HG03354 (cell line): ENCODE data around the gene METTL16.
"Not testable (repeated sequence)": the region's sequence is repeated elsewhere in the genome, so short reads cannot be mapped to it uniquely, and the experiment has no call there.

Experiments
- ATAC-seq: cut with Tn5 transposase; IDR thresholded peaks from one replicate; pipeline ENCODE4 v1.9.1; 2021; ENCODE audit warnings: mild to moderate bottlenecking; ENCODE audit not compliant: unreplicated experiment, poor library complexity, severe bottlenecking

Gene METTL16

DNA sequence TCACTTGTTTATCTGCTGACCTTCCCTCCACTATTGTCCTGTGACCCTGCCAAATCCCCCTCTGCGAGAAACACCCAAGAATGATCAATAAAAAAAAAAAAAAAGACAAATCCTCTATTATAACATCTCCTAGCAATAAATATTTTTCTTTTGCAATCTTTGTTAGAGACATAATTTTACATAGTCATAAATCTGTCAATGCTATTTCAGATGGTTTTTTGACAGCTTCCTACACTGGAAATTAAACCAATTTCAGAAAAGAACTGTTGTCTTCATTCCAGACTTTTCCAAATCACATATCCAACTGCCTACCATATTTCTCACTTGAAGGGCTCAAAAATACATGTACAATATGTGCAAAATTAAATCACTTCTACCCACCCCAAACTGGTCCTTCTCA is 3.7 kb downstream of the METTL16 start:
- ATAC-seq, result no peak

DNA sequence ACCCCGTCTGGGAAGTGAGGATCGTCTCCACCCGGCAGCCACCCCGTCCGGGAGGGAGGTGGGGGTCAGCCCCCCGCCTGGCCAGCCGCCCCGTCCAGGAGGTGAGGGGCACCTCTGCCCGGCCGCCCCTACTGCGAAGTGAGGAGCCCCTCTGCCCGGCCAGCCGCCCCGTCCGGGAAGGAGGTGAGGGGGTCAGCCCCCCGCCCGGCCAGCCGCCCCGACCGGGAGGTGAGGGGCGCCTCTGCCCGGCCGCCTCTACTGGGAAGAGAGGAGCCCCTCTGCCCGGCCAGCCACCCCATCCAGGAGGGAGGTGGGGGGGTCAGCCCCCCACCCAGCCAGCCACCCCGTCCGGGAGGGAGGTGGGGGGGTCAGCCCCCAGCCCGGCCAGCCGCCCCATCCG is 4.7 kb downstream of the METTL16 start:
- not testable (repeated sequence) for ATAC-seq

DNA sequence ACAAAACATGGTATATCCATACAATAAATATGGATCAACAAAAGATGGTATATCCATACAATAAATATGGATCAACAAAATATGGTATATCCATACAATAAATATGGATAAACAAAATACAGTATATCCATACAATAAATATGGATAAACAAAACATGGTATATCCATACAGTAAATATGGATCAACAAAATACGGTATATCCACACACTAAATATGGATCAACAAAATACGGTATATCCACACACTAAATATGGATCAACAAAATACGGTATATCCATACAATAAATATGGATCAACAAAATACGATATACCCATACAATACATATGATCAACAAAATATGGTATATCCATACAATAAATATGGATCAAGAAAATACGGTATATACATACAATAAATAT is 8.1 kb downstream of the METTL16 start:
- ATAC-seq, result no peak

GRCh38 chr17:2502871-2503580 is 8.7 kb downstream of the METTL16 start:
- ATAC-seq, result no peak

GRCh38 chr17:2500446-2500845 is 11.2 kb downstream of the METTL16 start:
- no peak for ATAC-seq

- not testable (repeated sequence) for ATAC-seq
These were observed 22.4 kb downstream of the METTL16 start for GRCh38 chr17:2489286-2489685.

- no peak for ATAC-seq
These were observed 24.4 kb downstream of the METTL16 start for GRCh38 chr17:2487306-2487705.

GRCh38 chr17:2486709-2487108 is 25.0 kb downstream of the METTL16 start:
- ATAC-seq, result not testable (repeated sequence)

DNA sequence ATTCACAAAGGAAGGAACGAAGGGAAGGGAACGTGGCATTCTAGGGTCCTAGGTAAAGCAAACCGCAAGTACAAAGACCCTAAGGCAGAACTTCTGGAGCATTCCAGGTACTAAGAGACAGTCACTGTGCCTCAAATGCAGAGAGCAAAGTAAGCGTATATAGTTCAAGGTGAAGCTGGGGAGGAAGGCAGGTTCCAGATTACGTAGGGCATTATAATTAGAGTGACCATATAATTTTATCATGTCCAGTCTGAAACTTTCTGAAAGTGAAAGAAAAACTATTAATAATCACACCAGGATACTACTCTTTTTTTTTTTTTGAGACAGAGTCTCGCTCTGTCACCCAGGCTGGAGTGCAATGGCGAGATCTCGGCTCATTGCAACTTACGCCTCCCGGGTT is 25.7 kb downstream of the METTL16 start:
- ATAC-seq, result no peak

DNA sequence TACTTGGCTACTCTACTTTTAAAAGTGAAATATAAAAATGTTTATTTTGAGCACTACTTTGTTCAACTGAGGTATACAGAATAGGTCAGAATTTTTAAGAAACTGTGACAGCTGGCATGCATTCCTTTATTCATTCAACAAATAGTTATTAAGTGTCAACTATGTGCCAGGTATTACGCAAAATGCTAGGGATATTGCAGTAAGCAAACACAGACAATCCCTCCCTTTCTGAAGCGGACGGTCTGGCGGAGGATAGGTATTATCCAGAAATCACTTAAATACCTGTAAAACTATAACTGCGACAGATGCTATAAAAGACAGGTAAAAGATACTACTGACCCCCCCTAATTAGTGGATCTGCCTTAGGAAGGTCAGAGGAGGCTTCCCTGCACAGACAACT is 26.1 kb downstream of the METTL16 start:
- ATAC-seq, result no peak

- no peak for ATAC-seq
These were observed 26.8 kb downstream of the METTL16 start for GRCh38 chr17:2484876-2485275.

GRCh38 chr17:2483084-2483483 is 28.6 kb downstream of the METTL16 start:
- ATAC-seq, result no peak

- ATAC-seq, result no peak
These were observed 29.5 kb downstream of the METTL16 start for GRCh38 chr17:2482218-2482617.

GRCh38 chr17:2481760-2482159 is 29.9 kb downstream of the METTL16 start:
- ATAC-seq, result no peak

DNA sequence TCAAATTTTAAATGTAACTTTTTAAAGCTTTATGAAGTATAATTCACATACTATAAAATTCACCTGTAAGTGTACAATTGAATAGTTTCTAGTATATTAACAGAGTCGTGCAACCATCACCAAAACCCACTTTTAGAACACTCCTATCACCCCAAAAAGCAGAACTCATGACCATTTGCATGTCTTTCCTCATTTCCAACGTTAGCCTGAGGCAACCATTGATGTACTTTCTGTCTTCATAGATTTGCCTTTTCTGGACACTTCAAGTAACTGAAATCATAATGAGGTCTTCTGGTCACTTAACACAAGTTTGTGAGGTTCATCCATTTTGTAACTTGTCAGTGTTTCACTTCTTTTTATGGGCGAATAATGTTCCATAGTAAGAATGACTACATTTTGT is 33.2 kb downstream of the METTL16 start:
- no peak for ATAC-seq

DNA sequence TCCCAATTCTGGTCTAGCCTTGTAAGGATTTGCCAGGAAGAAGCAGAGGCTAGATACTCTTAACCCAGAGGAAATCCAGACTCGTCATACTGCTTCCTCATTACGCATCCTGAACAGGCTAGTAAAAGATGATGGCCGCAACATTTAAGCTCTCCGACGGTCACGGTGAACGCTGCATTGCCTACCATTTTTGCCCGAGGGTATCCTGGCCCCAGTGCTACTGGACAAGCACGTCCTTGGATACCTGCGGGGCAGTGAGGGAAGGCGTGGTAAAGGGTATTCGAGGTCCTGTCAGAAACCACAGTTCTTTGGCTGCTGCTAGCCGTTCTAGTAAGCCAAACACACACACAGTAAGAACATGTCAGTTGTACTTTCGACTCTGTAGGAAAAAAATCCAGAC is 36.6 kb downstream of the METTL16 start:
- no peak for ATAC-seq

DNA sequence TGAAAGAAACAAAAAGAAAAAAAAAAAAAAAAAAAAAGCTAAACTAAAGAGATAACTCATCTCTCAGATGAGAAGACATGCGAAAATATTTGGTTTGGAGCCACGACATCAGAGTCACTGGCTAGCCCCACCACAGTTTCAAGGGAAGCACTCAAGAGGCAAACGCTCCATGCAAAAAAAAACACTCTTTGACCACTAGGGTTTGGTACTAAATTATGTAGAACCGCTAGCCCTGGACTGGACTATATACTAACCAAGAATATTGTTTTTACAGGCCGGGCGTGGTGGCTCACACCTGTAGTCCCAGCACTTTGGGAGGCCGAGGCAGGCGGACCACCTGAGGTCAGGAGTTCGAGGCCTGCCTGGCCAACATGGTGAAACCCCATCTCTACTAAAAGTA is 37.3 kb downstream of the METTL16 start:
- ATAC-seq, result no peak

- ATAC-seq, result no peak
These were observed 43.4 kb downstream of the METTL16 start for GRCh38 chr17:2468270-2468669.

DNA sequence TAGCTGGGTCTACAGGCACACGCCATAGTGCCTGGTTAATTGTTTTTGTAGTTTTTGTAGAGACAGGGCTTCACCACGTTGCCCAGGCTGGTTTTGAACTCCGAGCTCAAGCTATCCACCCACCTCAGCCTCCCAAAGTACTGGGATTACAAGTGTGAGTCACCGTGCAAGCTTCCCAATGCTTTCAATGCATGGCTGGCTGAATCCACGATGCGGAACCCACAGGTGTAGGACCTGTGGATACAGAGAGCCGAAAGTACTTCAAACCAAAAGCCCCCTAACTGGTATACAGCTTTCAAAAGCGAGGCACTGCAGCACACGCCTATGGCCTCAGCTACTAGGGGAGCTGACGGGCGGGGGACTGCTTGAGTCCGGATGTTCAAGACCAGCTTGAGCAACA is 44.8 kb downstream of the METTL16 start:
- ATAC-seq, result no peak

DNA sequence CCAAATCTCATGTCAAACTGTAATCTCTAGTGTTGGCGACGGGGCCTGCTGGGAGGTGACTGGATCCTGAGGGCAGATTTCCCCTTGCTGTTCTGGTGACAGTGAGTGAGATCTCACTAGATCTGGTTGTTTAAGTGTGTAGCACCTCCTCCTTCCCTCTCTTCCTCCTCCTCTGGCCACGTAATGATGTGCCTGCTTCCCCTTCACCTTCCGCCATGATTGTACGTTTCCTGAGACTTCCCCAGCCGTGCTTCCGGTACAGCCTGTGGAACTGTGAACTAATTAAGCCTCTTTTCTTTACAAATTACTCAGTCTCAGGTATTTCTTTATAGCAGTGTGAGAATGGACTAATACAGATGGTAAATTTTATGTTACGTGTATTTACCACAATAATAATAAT is 49.2 kb downstream of the METTL16 start:
- ATAC-seq, result no peak

- ATAC-seq, result no peak
These were observed 51.8 kb downstream of the METTL16 start for GRCh38 chr17:2459917-2460271.

DNA sequence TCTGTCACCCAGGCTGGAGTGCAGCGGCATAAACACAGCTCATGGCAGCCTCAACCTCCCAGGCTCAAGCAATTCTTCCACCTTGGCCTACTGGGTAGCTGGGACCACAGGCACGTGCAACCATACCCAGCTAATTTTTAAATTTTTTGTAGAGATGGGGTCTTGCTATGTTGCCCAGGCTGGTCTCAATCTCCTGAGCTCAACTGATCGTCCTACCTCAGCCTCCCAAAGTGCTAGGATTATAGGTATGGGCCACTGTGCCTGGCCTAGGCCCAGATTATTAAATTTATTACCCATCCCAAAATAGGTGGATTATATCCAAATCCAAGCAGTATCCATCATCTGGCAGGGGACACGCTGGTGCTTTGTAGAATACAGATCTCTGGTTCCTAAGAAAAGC is 53.8 kb downstream of the METTL16 start:
- no peak for ATAC-seq
